ENCODE measurements around the gene DDB1.

Gene DDB1

GRCh38 chr11:61279934-61280659, 52.8 kb downstream of the DDB1 start:
- DNase-seq (ENCODE audit: low read depth, low spot score): no peak
- no peak overlapping the region for H3K4me3 ChIP-seq (ENCODE audit: low read depth, low read length)
- no peak for TF ChIP-seq CTCF (IDR thresholded peaks at IDR 0.05; ENCODE audit: low read depth, low read length)
- in situ Hi-C loops (cut with HindIII; ENCODE audit: low sequenced_read_pairs): no loop called here

GRCh38 chr11:61278001-61278470, 54.9 kb downstream of the DDB1 start:
- no peak for TF ChIP-seq CTCF (IDR thresholded peaks at IDR 0.05; ENCODE audit: low read depth, low read length)

GRCh38 chr11:61277186-61278000, 55.5 kb downstream of the DDB1 start:
- H3K4me3 ChIP-seq (ENCODE audit: low read depth, low read length): no peak overlapping the region
- TF ChIP-seq CTCF (IDR thresholded peaks at IDR 0.05; ENCODE audit: low read depth, low read length): no peak
- DNase-seq (ENCODE audit: low read depth, low spot score): no peak
- in situ Hi-C loops (cut with HindIII; ENCODE audit: low sequenced_read_pairs): no loop called here

More at GRCh38 chr11:61278001-61278470, 54.9 kb downstream of the DDB1 start:
- no peak overlapping the region for H3K4me3 ChIP-seq (ENCODE audit: low read depth, low read length)
- in situ Hi-C loops (cut with HindIII; ENCODE audit: low sequenced_read_pairs): no loop called here
- DNase-seq (ENCODE audit: low read depth, low spot score): no peak

GRCh38 chr11:61275191-61275590, 57.7 kb downstream of the DDB1 start:
- DNase-seq (ENCODE audit: low read depth, low spot score): no peak
- H3K4me3 ChIP-seq (ENCODE audit: low read depth, low read length): no peak overlapping the region
- in situ Hi-C loops (cut with HindIII; ENCODE audit: low sequenced_read_pairs): no loop called here
- no peak for TF ChIP-seq CTCF (IDR thresholded peaks at IDR 0.05; ENCODE audit: low read depth, low read length)

- in situ Hi-C loops (cut with HindIII; ENCODE audit: low sequenced_read_pairs): no loop called here
- DNase-seq (ENCODE audit: low read depth, low spot score): no peak
- H3K4me3 ChIP-seq (ENCODE audit: low read depth, low read length): no peak overlapping the region
- no peak for TF ChIP-seq CTCF (IDR thresholded peaks at IDR 0.05; ENCODE audit: low read depth, low read length)
Measured at GRCh38 chr11:61274084-61274483, 58.8 kb downstream of the DDB1 start.

GRCh38 chr11:61273178-61274078, 59.5 kb downstream of the DDB1 start:
- no peak overlapping the region for H3K4me3 ChIP-seq (ENCODE audit: low read depth, low read length)
- TF ChIP-seq CTCF (IDR thresholded peaks at IDR 0.05; ENCODE audit: low read depth, low read length): no peak
- in situ Hi-C loops (cut with HindIII; ENCODE audit: low sequenced_read_pairs): no loop called here
- DNase-seq (ENCODE audit: low read depth, low spot score): no peak
